ENCODE measurements around the gene TCF4.

TCF4 gene

GRCh38 chr18:55233857-55234256 is 354.1 kb downstream of the TCF4 start:
- no peak for TF ChIP-seq ZNF558 (tag by site-specific recombination; IDR thresholded peaks at IDR 0.05)
- TF ChIP-seq ZNF555 (tag by site-specific recombination; conservative IDR thresholded peaks at IDR 0.05) = no peak
- TF ChIP-seq YY2 (tag by site-specific recombination; IDR thresholded peaks at IDR 0.05) = no peak
- TF ChIP-seq ZNF37A (tag by site-specific recombination; IDR thresholded peaks at IDR 0.05) = no peak
- no peak for TF ChIP-seq ZBTB17 (tag by site-specific recombination; IDR thresholded peaks at IDR 0.05)
- TF ChIP-seq ZNF398 (tag by site-specific recombination; IDR thresholded peaks at IDR 0.05) = no peak
- no peak for TF ChIP-seq OSR2 (tag by site-specific recombination; IDR thresholded peaks at IDR 0.05)
- TF ChIP-seq ZNF155 (tag by site-specific recombination; IDR thresholded peaks at IDR 0.05) = no peak
- TF ChIP-seq ZSCAN30 (tag by site-specific recombination; IDR thresholded peaks at IDR 0.05) = no peak
- TF ChIP-seq ZNF660 (tag by site-specific recombination; IDR thresholded peaks at IDR 0.05) = no peak
- TF ChIP-seq ZNF112 (tag by site-specific recombination; IDR thresholded peaks at IDR 0.05) = no peak
- no peak for TF ChIP-seq MZF1 (tag by site-specific recombination; IDR thresholded peaks at IDR 0.05; ENCODE audit: borderline replicate concordance)
- no peak for TF ChIP-seq ZNF23 (tag by site-specific recombination; IDR thresholded peaks at IDR 0.05; ENCODE audit: borderline replicate concordance)
- peaks cover 2% of the 10 kb centered on the region; the same call in 1 of the 2 replicates for H3K4me1 ChIP-seq (ENCODE audit: control insufficient read depth, insufficient read depth, low read length)
- H3K9me3 ChIP-seq (ENCODE audit: control insufficient read depth, insufficient read depth, low read depth, low read length) = no peaks in the 10 kb centered on the region
- peaks cover 15 to 28% of the 10 kb centered on the region in 2 experiments for H3K36me3 ChIP-seq (ENCODE audit: control insufficient read depth in 2 of 2, insufficient read depth in 1 of 2, low read length in 2 of 2)
- ChIA-PET CTCF (interaction anchor here (0.6 to 3.3 kb wide), 53 partner anchors 8 to 1346 kb away, joined by 3 to 27 read pairs (median 4); no protein-coding TSS in a partner anchor), POLR2A (no interaction called here)
- H3K27ac ChIP-seq (ENCODE audit: extremely low read depth, low read depth, low read length) = no peak overlapping the region
- H3K4me3 ChIP-seq (ENCODE audit: low read depth, low read length) = no peak overlapping the region

GRCh38 chr18:55232506-55232905 is 355.5 kb downstream of the TCF4 start:
- POLR2A ChIA-PET = no interaction called here
- H3K36me3 ChIP-seq (ENCODE audit: control insufficient read depth in 2 of 2, insufficient read depth in 1 of 2, low read length in 2 of 2) = peaks cover 19 to 37% of the 10 kb centered on the region in 2 experiments
- peaks cover 2% of the 10 kb centered on the region; the same call in 1 of the 2 replicates for H3K4me1 ChIP-seq (ENCODE audit: control insufficient read depth, insufficient read depth, low read length)
- H3K4me3 ChIP-seq (ENCODE audit: low read depth, low read length) = no peak overlapping the region
- TF ChIP-seq ZNF658 (tag by site-specific recombination; IDR thresholded peaks at IDR 0.05) (no peak), ZNF776 (tag by site-specific recombination; IDR thresholded peaks at IDR 0.05; ENCODE audit: borderline replicate concordance) (no peak), ZNF214 (tag by site-specific recombination; IDR thresholded peaks at IDR 0.05; ENCODE audit: borderline replicate concordance) (no peak), ZBTB1 (tag by site-specific recombination; IDR thresholded peaks at IDR 0.05) (no peak), ZNF366 (tag by site-specific recombination; conservative IDR thresholded peaks at IDR 0.05) (no peak), ZNF10 (tag by site-specific recombination; IDR thresholded peaks at IDR 0.05) (no peak)
- no peaks in the 10 kb centered on the region for H3K9me3 ChIP-seq (ENCODE audit: control insufficient read depth, insufficient read depth, low read depth, low read length)
- no peak overlapping the region for H3K27ac ChIP-seq (ENCODE audit: extremely low read depth, low read depth, low read length)
- CTCF ChIA-PET = interaction anchor here (0.6 to 3.3 kb wide), 6 partner anchors 12 to 1344 kb away, joined by 3 to 25 read pairs (median 4); no protein-coding TSS in a partner anchor

GRCh38 chr18:55229682-55230081 is 358.3 kb downstream of the TCF4 start:
- Histone ChIP-seq H3K4me1 (ENCODE audit: control insufficient read depth, insufficient read depth, low read length) (peaks cover 2% of the 10 kb centered on the region; the same call in 1 of the 2 replicates), H3K36me3 (ENCODE audit: control insufficient read depth in 2 of 2, insufficient read depth in 1 of 2, low read length in 2 of 2) (peaks cover 29 to 37% of the 10 kb centered on the region in 2 experiments), H3K4me3 (ENCODE audit: low read depth, low read length) (no peak overlapping the region), H3K9me3 (ENCODE audit: control insufficient read depth, insufficient read depth, low read depth, low read length) (no peaks in the 10 kb centered on the region), H3K27ac (ENCODE audit: extremely low read depth, low read depth, low read length) (no peak overlapping the region)
- CTCF ChIA-PET = interaction anchor here (0.6 to 1.0 kb wide), 2 partner anchors 64 to 552 kb away, joined by 3 read pairs; no protein-coding TSS in a partner anchor
- TF ChIP-seq ZNF341 (tag by site-specific recombination; IDR thresholded peaks at IDR 0.05; ENCODE audit: low read depth) (no peak), ZNF350 (tag by site-specific recombination; IDR thresholded peaks at IDR 0.05) (no peak), ZNF629 (tag by site-specific recombination; IDR thresholded peaks at IDR 0.05) (no peak), TCF7L2 (IDR thresholded peaks at IDR 0.05; ENCODE audit: borderline replicate concordance, low read depth, low read length) (no peak), ZNF580 (tag by site-specific recombination; IDR thresholded peaks at IDR 0.05) (no peak)
- POLR2A ChIA-PET = no interaction called here
